ENCODE measurements around the gene SVOPL.

SVOPL gene

DNA sequence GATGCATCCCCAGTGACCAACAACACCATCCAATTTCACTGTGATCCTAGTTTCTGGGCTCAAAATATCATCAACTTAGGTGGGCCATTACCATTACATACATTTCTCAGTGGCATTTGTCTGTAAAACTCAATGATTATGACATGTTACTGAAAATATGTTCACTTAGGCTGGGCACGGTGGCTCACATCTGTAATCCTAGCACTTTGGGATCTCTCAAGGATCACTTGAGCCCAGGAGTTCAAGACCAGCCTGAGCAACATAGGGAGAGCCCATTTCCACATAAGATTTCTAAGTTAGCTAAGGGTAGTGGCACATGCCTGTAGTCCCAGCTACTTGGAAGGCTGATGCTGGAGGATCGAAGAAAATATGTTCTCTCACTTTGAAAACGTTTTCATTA lies 150.1 kb downstream of the SVOPL start:
- no peak for TF ChIP-seq TEAD4 (IDR thresholded peaks at IDR 0.05)
- TF ChIP-seq, protein P1, sequence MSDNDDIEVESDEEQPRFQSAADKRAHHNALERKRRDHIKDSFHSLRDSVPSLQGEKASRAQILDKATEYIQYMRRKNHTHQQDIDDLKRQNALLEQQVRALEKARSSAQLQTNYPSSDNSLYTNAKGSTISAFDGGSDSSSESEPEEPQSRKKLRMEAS (IDR thresholded peaks at IDR 0.05): no peak
- no peak for TF ChIP-seq CEBPB (IDR thresholded peaks at IDR 0.05)
- no peak for TF ChIP-seq EP300 (IDR thresholded peaks at IDR 0.05; ENCODE audit: borderline replicate concordance)
- no peak for TF ChIP-seq TAF1 (IDR thresholded peaks at IDR 0.05; ENCODE audit: low read depth)
- TF ChIP-seq CREB1 (IDR thresholded peaks at IDR 0.05; ENCODE audit: low read depth): no peak
- no peak for TF ChIP-seq YY1 (IDR thresholded peaks at IDR 0.05; ENCODE audit: low read depth)
- no peak for TF ChIP-seq RAD21 (IDR thresholded peaks at IDR 0.05; ENCODE audit: low read depth)
- TF ChIP-seq, protein P2, sequence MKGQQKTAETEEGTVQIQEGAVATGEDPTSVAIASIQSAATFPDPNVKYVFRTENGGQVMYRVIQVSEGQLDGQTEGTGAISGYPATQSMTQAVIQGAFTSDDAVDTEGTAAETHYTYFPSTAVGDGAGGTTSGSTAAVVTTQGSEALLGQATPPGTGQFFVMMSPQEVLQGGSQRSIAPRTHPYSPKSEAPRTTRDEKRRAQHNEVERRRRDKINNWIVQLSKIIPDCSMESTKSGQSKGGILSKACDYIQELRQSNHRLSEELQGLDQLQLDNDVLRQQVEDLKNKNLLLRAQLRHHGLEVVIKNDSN (IDR thresholded peaks at IDR 0.05): no peak
- no peak for TF ChIP-seq FOXM1 (IDR thresholded peaks at IDR 0.05; ENCODE audit: borderline replicate concordance, low read depth)

DNA sequence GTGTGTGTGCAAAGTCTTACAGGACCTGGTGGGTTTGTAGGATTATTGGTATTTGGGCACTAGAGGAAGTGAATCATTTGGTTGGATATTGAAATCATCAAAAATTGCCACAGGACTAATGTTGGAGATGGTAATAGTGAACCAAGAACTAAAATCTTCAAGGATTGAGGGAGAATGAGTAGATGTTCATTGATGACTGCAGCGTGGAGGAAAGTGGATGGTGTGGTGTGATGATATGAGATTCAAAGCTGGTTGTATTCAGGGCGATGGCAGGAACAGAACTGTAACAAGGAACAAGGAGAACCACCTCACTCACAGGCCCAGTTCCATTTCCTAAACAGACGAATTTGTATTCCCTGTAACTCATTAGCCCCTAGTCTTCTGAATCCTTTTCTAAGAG lies 150.8 kb downstream of the SVOPL start:
- TF ChIP-seq NFIC (IDR thresholded peaks at IDR 0.05) (no peak), TAF1 (IDR thresholded peaks at IDR 0.05; ENCODE audit: low read depth) (no peak), EGR1 (IDR thresholded peaks at IDR 0.05) (no peak), TEAD4 (IDR thresholded peaks at IDR 0.05) (no peak), YY1 (IDR thresholded peaks at IDR 0.05; ENCODE audit: low read depth) (no peak), TCF12 (IDR thresholded peaks at IDR 0.05; ENCODE audit: low read depth) (no peak)
- TF ChIP-seq, protein P3, sequence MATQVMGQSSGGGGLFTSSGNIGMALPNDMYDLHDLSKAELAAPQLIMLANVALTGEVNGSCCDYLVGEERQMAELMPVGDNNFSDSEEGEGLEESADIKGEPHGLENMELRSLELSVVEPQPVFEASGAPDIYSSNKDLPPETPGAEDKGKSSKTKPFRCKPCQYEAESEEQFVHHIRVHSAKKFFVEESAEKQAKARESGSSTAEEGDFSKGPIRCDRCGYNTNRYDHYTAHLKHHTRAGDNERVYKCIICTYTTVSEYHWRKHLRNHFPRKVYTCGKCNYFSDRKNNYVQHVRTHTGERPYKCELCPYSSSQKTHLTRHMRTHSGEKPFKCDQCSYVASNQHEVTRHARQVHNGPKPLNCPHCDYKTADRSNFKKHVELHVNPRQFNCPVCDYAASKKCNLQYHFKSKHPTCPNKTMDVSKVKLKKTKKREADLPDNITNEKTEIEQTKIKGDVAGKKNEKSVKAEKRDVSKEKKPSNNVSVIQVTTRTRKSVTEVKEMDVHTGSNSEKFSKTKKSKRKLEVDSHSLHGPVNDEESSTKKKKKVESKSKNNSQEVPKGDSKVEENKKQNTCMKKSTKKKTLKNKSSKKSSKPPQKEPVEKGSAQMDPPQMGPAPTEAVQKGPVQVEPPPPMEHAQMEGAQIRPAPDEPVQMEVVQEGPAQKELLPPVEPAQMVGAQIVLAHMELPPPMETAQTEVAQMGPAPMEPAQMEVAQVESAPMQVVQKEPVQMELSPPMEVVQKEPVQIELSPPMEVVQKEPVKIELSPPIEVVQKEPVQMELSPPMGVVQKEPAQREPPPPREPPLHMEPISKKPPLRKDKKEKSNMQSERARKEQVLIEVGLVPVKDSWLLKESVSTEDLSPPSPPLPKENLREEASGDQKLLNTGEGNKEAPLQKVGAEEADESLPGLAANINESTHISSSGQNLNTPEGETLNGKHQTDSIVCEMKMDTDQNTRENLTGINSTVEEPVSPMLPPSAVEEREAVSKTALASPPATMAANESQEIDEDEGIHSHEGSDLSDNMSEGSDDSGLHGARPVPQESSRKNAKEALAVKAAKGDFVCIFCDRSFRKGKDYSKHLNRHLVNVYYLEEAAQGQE (IDR thresholded peaks at IDR 0.05; ENCODE audit: low read depth): no peak
- TF ChIP-seq, protein P2 (IDR thresholded peaks at IDR 0.05): no peak

DNA sequence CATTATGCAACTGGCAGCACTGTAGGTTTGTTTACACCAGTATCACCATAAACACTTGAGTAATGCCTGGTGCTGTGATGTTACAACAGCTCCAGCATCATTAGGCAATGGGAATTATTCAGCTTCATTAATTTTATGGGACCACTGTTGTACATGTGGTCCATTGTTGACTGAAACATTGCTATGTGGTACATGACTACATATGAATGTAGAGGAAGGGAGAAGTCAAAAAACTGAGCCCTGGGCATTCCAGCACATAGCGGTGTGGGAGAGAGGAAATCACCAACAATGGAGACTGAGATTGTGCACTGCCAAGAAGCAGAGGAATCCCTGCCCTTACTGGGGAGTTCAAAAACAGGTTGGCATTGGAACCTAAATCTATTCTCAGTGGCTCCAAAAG lies 152.1 kb downstream of the SVOPL start:
- TF ChIP-seq EGR1 (IDR thresholded peaks at IDR 0.05): no peak
- TF ChIP-seq, protein P3 (IDR thresholded peaks at IDR 0.05; ENCODE audit: low read depth): no peak

DNA sequence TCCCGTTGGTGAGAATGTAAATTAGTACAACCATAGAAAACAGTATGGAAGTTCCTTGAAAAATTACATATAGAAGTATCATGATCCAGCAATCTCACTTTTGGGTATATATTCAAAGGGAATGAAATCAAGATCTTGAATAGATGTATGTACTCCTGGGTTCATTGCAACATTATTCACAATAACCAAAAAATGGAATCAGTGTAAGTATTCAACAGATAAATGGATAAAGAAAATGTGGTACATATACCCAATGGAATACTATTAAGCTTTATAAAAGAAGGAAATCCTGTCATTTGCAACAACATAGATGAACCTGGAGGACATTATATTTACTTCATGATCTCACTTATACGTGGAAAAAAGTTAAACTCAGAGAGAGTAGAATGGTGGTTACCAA lies 154.3 kb downstream of the SVOPL start:
- TF ChIP-seq EGR1 (IDR thresholded peaks at IDR 0.05) (no peak), FOXM1 (IDR thresholded peaks at IDR 0.05; ENCODE audit: borderline replicate concordance, low read depth) (no peak), CREB1 (IDR thresholded peaks at IDR 0.05; ENCODE audit: low read depth) (no peak), TCF12 (IDR thresholded peaks at IDR 0.05; ENCODE audit: low read depth) (no peak), TEAD4 (IDR thresholded peaks at IDR 0.05) (no peak), CEBPB (IDR thresholded peaks at IDR 0.05) (no peak)
- TF ChIP-seq, protein P2 (IDR thresholded peaks at IDR 0.05): no peak
- TF ChIP-seq, protein P1 (IDR thresholded peaks at IDR 0.05): no peak
- TF ChIP-seq, protein P3 (IDR thresholded peaks at IDR 0.05; ENCODE audit: low read depth): no peak

DNA sequence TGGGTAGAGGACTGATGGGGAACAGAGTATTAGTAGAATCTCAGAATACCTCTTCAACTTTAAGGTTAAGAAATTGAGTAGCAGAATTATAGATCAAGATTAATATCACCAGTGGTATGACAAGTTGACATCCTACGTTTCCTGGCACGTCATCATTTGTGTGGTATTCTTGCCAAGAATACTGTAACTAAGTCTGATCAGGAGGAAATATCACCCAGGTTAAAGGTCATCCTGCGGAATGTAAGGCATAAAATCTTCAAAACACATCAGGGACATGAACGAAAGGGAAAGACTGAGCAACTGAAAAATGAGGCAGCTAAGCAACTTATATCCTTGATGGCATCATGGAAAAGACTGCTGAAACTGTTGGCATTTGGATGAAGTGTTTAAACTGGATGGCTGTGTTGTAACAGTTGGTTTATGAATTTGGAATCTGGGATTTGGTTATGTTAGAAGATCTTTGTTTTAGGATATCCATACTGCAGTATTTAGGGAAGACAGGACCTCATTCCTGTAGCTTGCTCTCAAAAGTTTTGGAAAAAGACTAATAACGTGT lies 155.0 kb downstream of the SVOPL start:
- no peak for TF ChIP-seq RAD21 (IDR thresholded peaks at IDR 0.05; ENCODE audit: low read depth)
- TF ChIP-seq, protein P3 (IDR thresholded peaks at IDR 0.05; ENCODE audit: low read depth): no peak
- no peak for TF ChIP-seq NFIC (IDR thresholded peaks at IDR 0.05)
- no peak for TF ChIP-seq CEBPB (IDR thresholded peaks at IDR 0.05)
- TF ChIP-seq ZBTB7A (IDR thresholded peaks at IDR 0.05; ENCODE audit: low read depth): no peak
- no peak for TF ChIP-seq FOXM1 (IDR thresholded peaks at IDR 0.05; ENCODE audit: borderline replicate concordance, low read depth)
- no peak for TF ChIP-seq EP300 (IDR thresholded peaks at IDR 0.05; ENCODE audit: borderline replicate concordance)
- TF ChIP-seq TCF12 (IDR thresholded peaks at IDR 0.05; ENCODE audit: low read depth): no peak
- TF ChIP-seq YY1 (IDR thresholded peaks at IDR 0.05; ENCODE audit: low read depth): no peak
- TF ChIP-seq, protein P1 (IDR thresholded peaks at IDR 0.05): no peak
- no peak for TF ChIP-seq TEAD4 (IDR thresholded peaks at IDR 0.05)
- no peak for TF ChIP-seq TAF1 (IDR thresholded peaks at IDR 0.05; ENCODE audit: low read depth)
- TF ChIP-seq, protein P2 (IDR thresholded peaks at IDR 0.05): no peak
- TF ChIP-seq EGR1 (IDR thresholded peaks at IDR 0.05): no peak
- TF ChIP-seq CREB1 (IDR thresholded peaks at IDR 0.05; ENCODE audit: low read depth): no peak
